Liver (tissue), 9 donors: ENCODE data around the gene OTUD5. TPM values are rescaled to one million over a fixed set of nuclear protein-coding genes. Genes with fewer than 3 reads are reported as not detected.

ENCODE experiments used
- DNase-seq: peaks from one replicate; pipeline ENCODE4 v3.0.0-alpha.2; 2017; ENCODE audit warnings: low spot score
- H3K27ac ChIP-seq, 2 donors: one replicate each; pipeline ENCODE4 v1.7.0; 2013; ENCODE audit warnings: inconsistent platforms in 2 of 2, low read length in 2 of 2, control low read depth in 1 of 2, low read depth in 1 of 2, mild to moderate bottlenecking in 1 of 2
- H3K27me3 ChIP-seq, 4 donors: one replicate each; pipeline versions ENCODE4 v1.6.1 to v1.7.0; 2013; ENCODE audit warnings: low read length in 3 of 4, inconsistent platforms in 1 of 4, mild to moderate bottlenecking in 1 of 4, moderate library complexity in 1 of 4; ENCODE audit not compliant: control insufficient read depth in 4 of 4, insufficient read depth in 4 of 4
- H3K36me3 ChIP-seq, 4 donors: one replicate each; pipeline versions ENCODE4 v1.6.1 to v1.7.0; 2013; ENCODE audit warnings: low read length in 3 of 4, mild to moderate bottlenecking in 3 of 4, low read depth in 1 of 4, moderate library complexity in 1 of 4; ENCODE audit not compliant: control insufficient read depth in 4 of 4, insufficient read depth in 3 of 4
- H3K4me1 ChIP-seq, 4 donors: one replicate each; pipeline versions ENCODE4 v1.6.1 to v1.7.0; 2013; ENCODE audit warnings: low read length in 3 of 4, mild to moderate bottlenecking in 3 of 4, moderate library complexity in 1 of 4; ENCODE audit not compliant: control insufficient read depth in 4 of 4, insufficient read depth in 4 of 4
- H3K4me3 ChIP-seq, 3 donors: one replicate each; pipeline versions ENCODE4 v1.6.1 to v1.7.0; 2013; ENCODE audit warnings: low read length in 3 of 3, control low read depth in 1 of 3, low read depth in 1 of 3, mild to moderate bottlenecking in 1 of 3
- H3K9ac ChIP-seq, 2 donors: one replicate each; pipeline ENCODE4 v1.7.0; 2013; ENCODE audit warnings: low read length in 2 of 2, mild to moderate bottlenecking in 2 of 2, moderate library complexity in 2 of 2, control low read depth in 1 of 2, low read depth in 1 of 2
- H3K9me3 ChIP-seq, 4 donors: one replicate each; pipeline versions ENCODE4 v1.6.1 to v1.7.0; 2013; ENCODE audit warnings: low read length in 3 of 4; ENCODE audit not compliant: control insufficient read depth in 4 of 4
- ATF3 ChIP-seq: IDR thresholded peaks from 2 replicates; pipeline ENCODE4 v1.6.1; 2016; ENCODE audit warnings: antibody characterized with exemption
- EGR1 ChIP-seq, 2 donors: IDR thresholded peaks; 2 replicates each; pipeline ENCODE4 v1.6.1; 2016 to 2018; ENCODE audit warnings: antibody characterized with exemption in 2 of 2, low read depth in 2 of 2
- FOXA1 ChIP-seq: IDR thresholded peaks from 2 replicates; pipeline ENCODE4 v1.6.1; 2016; ENCODE audit warnings: antibody characterized with exemption
- FOXA2 ChIP-seq: IDR thresholded peaks from 2 replicates; pipeline ENCODE4 v1.6.1; 2016; ENCODE audit warnings: antibody characterized with exemption
- GABPA ChIP-seq, 2 donors: IDR thresholded peaks in 1 of 2; conservative IDR thresholded peaks in 1 of 2; 2 replicates each; pipeline ENCODE4 v1.6.1; 2016; ENCODE audit warnings: antibody characterized with exemption in 2 of 2, mild to moderate bottlenecking in 1 of 2, moderate library complexity in 1 of 2
- HNF4A ChIP-seq, 2 donors: conservative IDR thresholded peaks; 2 replicates each; pipeline ENCODE4 v1.6.1; 2016; ENCODE audit warnings: antibody characterized with exemption in 2 of 2, mild to moderate bottlenecking in 2 of 2
- HNF4G ChIP-seq: IDR thresholded peaks from 2 replicates; pipeline ENCODE4 v1.6.1; 2016; ENCODE audit warnings: antibody characterized with exemption
- JUND ChIP-seq, 2 donors: IDR thresholded peaks; 2 replicates each; pipeline ENCODE4 v1.6.1; 2016; ENCODE audit warnings: antibody characterized with exemption in 2 of 2
- MAX ChIP-seq: IDR thresholded peaks from 2 replicates; pipeline ENCODE4 v1.6.1; 2016; ENCODE audit warnings: antibody characterized with exemption
- NR2F2 ChIP-seq: IDR thresholded peaks from 2 replicates; pipeline ENCODE4 v1.6.1; 2016; ENCODE audit warnings: antibody characterized with exemption
- RAD21 ChIP-seq, 2 donors: IDR thresholded peaks; 2 replicates each; pipeline ENCODE4 v1.6.1; 2016; ENCODE audit warnings: antibody characterized with exemption in 2 of 2, mild to moderate bottlenecking in 2 of 2
- RXRA ChIP-seq, 2 donors: IDR thresholded peaks; 2 replicates each; pipeline ENCODE4 v1.6.1; 2017 to 2018; ENCODE audit warnings: antibody characterized with exemption in 2 of 2, mild to moderate bottlenecking in 1 of 2
- SP1 ChIP-seq: IDR thresholded peaks from 2 replicates; pipeline ENCODE4 v1.6.1; 2018; ENCODE audit warnings: antibody characterized with exemption, mild to moderate bottlenecking
- TAF1 ChIP-seq: conservative IDR thresholded peaks from 2 replicates; pipeline ENCODE4 v1.6.1; 2016; ENCODE audit warnings: antibody characterized with exemption, mild to moderate bottlenecking
- YY1 ChIP-seq: IDR thresholded peaks from 2 replicates; pipeline ENCODE4 v1.6.1; 2016; ENCODE audit warnings: antibody characterized with exemption, mild to moderate bottlenecking
- ZBTB33 ChIP-seq: IDR thresholded peaks from 2 replicates; pipeline ENCODE4 v1.6.1; 2016; ENCODE audit warnings: antibody characterized with exemption
- WGBS: extraction: QIAGEN DNeasy Blood & Tissue Kit; methylation state at CpG from one replicate; pipeline ENCODE4 v1.1.7; 2013; 5-methylcytosine and 5-hydroxymethylcytosine counted together
- polyA plus RNA-seq, 2 donors: library from polyadenylated mRNA; stranded (reverse) in 1 of 2; unstranded in 1 of 2; fragments of 200-250 nt in 1 of 2; fragments of >200 nt in 1 of 2; fragmentation: Nextera tagmentation in 1 of 2; extraction: Ambion mirVana in 1 of 2; gene quantifications; one replicate each; pipeline versions ENCODE4 v1.2.1 to v1.2.3, GENCODE V29; 2013 to 2015
- total RNA-seq, 2 donors: library from RNA; depleted of rRNA; stranded (reverse); fragments of >200 nt; gene quantifications; one replicate each; pipeline ENCODE4 v1.2.3, GENCODE V29; 2014
- TF ChIP-seq, protein P1 (sequence below): IDR thresholded peaks from 2 replicates; pipeline ENCODE4 v1.6.1; 2016; ENCODE audit warnings: antibody characterized with exemption, mild to moderate bottlenecking
- TF ChIP-seq, protein P2 (sequence below): fragments of 150-350 bp; IDR thresholded peaks from 2 replicates; pipeline ENCODE4 v1.5.1; 2017; ENCODE audit warnings: improper control_type of control experiment, low read depth, low read length; ENCODE audit not compliant: missing input control
- donor health status: healthy.
- donor health status: healthy.
- donor health status: healthy.
- donor health status: healthy.
- donor health status: healthy.

OTUD5 gene
- total and polyA plus RNA-seq, 4 donors, result 9.3 to 29.3 (median 17.9) TPM

DNA sequence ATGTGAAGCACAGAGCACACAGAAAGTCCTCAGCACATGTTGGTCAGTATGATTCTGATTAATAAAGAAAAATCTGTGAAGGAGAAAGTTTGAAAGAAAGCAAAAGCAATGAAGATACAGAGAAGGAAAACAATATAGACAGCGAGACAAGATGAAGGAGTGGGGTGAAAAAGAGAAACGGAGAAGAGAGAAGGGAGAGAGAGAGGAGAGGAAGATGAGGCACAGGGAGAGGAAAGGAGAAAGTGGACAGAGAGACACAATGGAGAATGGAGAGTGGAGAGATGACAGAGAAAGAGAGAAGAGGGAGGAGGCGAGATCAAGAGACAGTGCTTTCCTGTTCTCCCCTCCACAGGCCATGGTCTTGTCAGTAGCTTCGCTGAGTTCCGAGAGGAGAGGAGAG, 18.1 kb upstream of the OTUD5 start:
- 96% methylated on average over 5 of the region's 5 CpGs for WGBS
- H3K9ac ChIP-seq, result no peak overlapping the region
- no peaks in the 10 kb centered on the region for H3K9me3 ChIP-seq

More for the DNA sequence above, 18.1 kb upstream of the OTUD5 start:
- Histone ChIP-seq H3K4me3 (no peak overlapping the region), H3K27ac (no peak overlapping the region), H3K36me3 (peaks cover 5 to 27% (median 13%) of the 10 kb centered on the region in 4 donors), H3K27me3 (no peaks in the 10 kb centered on the region), H3K4me1 (peaks cover 3 to 8% (median 4%) of the 10 kb centered on the region in 4 donors)
- DNase-seq, result no peak
- TF ChIP-seq RXRA (IDR thresholded peaks at IDR 0.05) (no peak), FOXA1 (no peak), FOXA2 (no peak), YY1 (no peak), ZBTB33 (no peak), HNF4G (no peak), TAF1 (no peak), EGR1 (IDR thresholded peaks at IDR 0.05; ENCODE audit: low read depth in 2 of 2) (no peak), HNF4A (conservative IDR thresholded peaks at IDR 0.05) (no peak), JUND (IDR thresholded peaks at IDR 0.05) (no peak), GABPA (IDR thresholded peaks at IDR 0.05 in 1 of 2, conservative IDR thresholded peaks at IDR 0.05 in 1 of 2) (no peak), RAD21 (IDR thresholded peaks at IDR 0.05) (no peak), NR2F2 (no peak), MAX (no peak), SP1 (no peak), ATF3 (no peak)
- TF ChIP-seq, protein P1, sequence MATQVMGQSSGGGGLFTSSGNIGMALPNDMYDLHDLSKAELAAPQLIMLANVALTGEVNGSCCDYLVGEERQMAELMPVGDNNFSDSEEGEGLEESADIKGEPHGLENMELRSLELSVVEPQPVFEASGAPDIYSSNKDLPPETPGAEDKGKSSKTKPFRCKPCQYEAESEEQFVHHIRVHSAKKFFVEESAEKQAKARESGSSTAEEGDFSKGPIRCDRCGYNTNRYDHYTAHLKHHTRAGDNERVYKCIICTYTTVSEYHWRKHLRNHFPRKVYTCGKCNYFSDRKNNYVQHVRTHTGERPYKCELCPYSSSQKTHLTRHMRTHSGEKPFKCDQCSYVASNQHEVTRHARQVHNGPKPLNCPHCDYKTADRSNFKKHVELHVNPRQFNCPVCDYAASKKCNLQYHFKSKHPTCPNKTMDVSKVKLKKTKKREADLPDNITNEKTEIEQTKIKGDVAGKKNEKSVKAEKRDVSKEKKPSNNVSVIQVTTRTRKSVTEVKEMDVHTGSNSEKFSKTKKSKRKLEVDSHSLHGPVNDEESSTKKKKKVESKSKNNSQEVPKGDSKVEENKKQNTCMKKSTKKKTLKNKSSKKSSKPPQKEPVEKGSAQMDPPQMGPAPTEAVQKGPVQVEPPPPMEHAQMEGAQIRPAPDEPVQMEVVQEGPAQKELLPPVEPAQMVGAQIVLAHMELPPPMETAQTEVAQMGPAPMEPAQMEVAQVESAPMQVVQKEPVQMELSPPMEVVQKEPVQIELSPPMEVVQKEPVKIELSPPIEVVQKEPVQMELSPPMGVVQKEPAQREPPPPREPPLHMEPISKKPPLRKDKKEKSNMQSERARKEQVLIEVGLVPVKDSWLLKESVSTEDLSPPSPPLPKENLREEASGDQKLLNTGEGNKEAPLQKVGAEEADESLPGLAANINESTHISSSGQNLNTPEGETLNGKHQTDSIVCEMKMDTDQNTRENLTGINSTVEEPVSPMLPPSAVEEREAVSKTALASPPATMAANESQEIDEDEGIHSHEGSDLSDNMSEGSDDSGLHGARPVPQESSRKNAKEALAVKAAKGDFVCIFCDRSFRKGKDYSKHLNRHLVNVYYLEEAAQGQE, result no peak
- TF ChIP-seq, protein P2, sequence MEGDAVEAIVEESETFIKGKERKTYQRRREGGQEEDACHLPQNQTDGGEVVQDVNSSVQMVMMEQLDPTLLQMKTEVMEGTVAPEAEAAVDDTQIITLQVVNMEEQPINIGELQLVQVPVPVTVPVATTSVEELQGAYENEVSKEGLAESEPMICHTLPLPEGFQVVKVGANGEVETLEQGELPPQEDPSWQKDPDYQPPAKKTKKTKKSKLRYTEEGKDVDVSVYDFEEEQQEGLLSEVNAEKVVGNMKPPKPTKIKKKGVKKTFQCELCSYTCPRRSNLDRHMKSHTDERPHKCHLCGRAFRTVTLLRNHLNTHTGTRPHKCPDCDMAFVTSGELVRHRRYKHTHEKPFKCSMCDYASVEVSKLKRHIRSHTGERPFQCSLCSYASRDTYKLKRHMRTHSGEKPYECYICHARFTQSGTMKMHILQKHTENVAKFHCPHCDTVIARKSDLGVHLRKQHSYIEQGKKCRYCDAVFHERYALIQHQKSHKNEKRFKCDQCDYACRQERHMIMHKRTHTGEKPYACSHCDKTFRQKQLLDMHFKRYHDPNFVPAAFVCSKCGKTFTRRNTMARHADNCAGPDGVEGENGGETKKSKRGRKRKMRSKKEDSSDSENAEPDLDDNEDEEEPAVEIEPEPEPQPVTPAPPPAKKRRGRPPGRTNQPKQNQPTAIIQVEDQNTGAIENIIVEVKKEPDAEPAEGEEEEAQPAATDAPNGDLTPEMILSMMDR, result no peak
